ENCODE results near the gene EHD1.

Gene EHD1

DNA sequence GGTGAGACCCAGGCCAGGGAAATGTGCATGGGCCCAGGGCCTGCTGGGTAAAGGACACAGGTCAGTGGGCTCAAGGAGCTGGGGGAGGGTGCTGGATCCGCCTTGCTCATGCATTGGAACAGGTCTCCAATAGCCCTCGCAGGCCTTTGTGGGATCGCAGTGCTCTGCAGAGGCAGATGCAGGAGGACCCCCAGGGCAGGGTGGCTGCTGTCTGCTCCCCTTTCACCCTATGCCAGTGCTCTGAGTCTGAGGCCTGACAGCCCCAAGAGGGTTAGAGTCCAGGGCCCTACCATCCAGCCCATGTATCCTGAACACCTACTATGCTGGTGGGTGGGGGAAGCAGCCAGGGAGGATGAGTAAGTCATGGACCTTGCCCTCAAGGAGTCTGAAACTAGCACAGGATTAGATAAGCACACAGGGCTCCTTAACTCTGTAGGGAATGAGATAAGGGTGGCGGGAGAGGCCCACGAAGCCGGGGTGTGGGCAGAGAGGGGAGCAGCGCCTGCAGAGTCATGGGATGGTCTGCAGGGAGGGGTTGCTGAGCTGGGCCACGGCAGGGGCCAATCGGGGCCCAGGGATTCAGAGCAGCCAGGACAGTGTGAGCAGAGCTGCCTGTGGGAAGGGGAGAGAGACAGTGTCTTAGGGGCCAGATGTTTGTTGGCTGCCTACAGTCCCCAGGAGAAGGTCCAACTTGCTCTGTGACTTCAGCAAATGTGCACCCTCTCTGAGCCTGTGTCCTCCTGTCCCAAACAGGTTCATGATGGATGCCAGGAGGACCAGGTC lies 10.5 kb upstream of the EHD1 start:
- peak; percentile 98 for DNase-seq

DNA sequence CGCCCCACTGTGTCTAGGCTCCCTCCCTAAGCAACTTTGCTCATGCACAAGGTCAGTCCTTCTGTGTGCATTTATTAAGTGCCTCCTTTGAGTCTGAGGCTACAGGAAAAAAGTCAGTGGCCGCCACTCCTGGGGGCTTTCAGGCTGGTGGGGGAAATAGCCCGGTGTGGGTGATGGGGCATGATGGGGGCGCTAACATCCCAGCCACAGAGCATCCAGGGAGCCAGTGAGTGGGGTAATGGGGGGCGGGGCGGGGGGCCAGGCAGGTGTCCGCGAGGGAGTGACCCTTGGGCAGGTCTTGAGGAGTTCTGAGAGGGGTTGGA lies 9.9 kb upstream of the EHD1 start:
- no peak for DNase-seq

DNA sequence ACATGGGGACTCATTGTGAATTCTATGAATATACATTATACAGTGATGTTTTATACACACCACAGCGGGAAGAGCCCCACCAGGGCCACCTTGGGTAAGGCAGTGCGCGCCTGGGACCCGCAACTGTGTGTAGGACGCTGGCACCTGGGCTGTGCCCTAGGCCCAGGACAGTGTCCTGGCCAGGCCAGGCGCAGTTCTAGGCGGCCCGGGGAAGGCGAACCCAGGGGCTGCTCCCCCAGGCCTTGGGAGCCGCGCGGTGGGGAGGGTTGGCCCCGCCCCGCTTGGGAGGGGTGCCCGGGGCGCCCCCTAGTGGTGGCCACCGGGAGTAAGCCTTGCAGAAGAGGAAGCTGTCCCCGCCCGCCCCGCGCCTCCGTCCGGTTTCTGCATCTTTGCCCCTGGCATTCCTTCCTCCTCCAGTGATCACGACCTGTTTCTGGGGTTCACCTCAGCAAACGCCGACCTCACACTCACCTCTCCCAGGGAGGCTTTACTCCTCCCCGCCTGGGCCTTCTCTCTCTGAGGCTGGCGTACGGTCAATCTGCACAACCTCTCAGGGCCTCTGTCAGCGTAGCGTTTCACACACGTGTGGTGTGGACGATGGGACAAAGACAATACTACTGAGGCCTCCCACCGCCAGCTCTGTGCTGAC lies 9.5 kb upstream of the EHD1 start:
- peak; percentile 90 for DNase-seq

DNA sequence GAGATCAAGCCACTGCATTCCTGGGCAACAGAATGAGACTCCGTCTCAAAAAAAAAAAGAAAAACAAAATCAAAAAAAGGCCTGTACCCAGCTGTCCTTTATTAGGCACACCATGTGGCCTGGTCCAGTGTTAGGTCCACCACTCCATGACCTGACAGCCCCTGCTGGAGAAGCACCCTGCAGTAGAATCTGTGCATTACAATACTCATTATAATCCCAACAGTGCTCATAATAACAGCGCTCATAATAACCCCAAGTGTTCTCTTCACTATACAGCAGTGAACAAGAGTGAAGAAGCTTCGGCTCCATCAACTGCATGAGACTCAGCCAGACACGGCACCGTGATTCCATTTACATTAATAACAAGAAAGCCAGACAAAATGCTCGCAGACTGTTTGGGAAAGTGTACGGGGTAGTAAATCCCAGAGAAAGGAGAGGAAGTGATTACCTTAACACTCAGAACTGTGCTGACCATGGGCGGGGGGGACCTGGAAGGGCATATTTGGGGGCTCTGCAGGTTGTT lies 8.9 kb upstream of the EHD1 start:
- DNase-seq, result no peak

DNA sequence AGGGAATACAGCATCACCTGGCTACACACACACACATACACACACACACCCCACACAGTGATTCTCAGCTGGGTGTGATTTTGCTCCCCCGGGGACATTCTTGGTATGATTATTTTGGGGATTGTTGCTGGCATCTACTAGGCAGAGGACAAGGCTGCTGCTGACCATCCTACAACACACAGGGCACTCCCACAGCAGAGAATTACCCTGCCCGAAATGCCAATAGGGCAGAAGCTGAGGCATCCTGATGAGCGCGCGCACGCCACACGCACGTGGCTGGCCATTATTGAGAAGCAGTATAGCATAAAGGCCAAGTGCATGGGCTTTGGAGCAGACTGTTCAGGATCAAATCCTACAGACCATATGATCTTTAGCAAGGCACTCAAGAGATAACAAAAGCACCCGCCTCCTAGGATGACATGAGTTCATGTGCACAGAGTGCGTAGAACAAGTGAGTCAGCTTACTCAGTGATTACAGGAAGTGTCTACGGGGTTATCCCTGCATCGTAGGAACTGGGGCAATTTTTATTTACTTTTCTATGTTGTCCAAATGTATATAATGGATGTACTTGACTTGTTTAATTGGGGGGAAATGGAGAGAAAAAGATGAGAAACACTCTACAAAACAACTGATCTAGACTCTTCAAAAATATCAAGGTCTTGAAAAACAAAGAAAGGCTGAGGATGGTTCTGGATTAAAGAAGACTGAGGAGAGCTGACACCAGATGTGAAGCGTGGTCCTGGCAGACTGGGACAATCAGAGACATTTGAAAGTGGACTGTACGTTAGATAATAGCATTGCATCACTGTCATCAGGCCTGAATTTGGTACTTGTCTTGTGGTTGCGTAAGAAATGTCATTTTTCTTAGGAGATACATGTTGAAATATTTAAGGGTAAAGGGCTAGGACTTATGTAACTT lies 7.2 kb upstream of the EHD1 start:
- DNase-seq, result peak; percentile 94

DNA sequence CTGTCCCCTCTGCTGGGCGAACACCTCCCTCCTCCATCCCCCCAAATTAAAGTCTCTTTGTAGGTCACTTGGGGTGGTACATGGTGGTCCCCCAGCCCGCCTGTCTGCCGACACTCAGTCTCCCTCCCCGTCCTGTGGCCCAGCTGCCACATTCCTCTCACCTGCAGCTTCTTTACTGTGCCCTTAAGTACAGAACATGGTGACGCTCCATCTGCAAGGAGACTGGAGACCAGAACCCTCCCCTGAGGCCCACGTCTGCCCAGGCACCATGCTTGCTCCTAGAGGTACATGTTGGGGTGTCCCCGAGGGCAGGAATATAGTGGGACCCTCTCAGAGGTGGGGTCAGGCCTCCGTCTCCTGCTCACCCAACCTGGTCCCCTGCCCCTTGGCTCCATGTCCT lies 5.6 kb upstream of the EHD1 start:
- no peak for DNase-seq

DNA sequence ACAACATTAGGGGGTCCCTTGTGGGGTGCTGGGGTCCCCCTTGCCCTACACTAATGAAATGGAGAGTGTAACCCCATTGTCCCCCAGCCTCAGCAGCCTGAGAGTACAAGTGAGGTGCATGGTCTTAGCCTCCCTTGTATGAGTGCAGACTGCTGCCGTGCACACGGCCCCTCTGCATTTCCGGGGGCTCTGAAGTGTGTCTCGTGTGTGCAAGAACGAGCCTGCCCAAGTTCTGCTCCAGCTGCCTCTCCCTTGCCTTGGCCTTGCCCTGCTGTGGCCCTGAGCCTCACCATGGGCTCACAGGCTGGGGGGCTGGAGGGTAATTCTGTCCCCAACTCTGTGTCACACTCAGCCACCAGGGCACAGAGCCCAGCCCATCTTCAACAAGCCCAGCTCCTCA lies 5.2 kb upstream of the EHD1 start:
- no peak for DNase-seq

DNA sequence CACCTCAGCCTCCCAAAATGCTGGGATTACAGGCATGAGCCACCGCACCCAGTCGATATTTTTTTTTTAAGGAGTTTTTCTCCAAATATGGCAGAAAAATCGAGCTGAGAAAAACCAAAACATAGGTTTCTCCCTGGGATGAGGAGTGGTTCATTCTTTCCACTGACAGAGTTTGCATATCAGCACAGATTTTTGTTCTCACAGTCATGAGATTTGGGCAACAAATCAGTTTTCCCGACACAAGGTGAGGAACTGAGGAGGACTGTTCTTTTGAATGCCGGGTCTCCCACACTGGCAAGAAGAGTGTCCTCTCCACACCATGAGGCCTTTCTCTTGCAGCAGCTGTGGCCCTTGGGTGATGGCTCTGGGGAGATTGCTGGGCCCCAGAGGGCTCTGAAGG lies 3.8 kb upstream of the EHD1 start:
- DNase-seq, result no peak

DNA sequence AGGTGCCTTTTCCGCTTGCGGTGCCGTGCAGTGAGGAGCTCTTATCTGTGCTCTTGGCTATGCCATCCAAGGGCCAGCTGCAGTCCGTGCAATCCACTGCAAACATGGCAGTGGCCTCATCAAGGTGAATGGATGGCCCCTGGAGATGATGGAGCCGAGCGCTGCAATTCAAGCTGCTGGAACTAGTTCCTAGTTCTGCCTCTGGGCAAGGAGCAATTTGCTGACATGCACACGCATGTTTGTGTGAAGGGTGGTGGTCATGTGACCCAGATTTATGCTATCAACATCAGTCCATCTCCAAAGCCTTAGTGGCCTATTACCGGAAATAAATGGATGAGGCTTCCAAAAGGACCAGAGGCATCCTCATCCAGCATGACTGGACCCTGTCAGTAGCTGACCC lies 3.1 kb upstream of the EHD1 start:
- no peak for DNase-seq

DNA sequence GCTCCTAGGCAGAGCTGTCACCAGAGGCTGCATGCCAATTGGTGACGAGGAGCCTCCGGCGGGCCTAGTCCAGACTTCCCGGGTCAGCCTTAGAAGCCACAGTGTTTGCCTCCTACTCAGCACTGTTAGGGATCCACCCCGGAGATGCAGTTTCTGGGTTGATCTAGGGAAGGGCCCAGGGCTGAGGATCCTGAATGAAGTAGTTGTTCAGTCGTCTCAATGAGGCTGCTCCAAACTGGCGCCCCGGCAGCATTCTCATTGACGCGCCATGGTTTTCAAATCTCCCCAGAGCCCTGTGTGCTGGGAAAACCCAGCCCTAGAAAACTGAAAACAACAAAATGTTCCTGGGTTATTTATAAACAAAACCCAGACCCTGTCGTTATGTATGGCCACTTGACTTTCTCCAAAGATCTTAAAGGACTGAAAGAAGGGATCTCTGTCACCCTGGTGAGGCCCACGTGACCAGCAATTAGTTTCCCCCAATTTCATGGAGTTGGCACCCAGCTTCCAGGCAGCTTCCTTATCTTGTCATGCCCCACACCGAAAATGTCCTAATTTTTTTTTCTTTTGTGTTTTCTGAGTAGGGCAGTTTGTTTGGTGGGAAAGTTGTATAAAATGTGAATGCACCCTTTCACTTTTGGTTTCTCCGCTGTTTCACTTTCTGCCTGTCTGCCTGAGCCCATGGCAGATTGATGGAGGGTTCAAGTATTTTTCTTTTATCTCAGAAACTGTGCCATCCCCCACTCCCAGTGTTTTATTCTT lies 2.0 kb upstream of the EHD1 start:
- DNase-seq, result no peak

DNA sequence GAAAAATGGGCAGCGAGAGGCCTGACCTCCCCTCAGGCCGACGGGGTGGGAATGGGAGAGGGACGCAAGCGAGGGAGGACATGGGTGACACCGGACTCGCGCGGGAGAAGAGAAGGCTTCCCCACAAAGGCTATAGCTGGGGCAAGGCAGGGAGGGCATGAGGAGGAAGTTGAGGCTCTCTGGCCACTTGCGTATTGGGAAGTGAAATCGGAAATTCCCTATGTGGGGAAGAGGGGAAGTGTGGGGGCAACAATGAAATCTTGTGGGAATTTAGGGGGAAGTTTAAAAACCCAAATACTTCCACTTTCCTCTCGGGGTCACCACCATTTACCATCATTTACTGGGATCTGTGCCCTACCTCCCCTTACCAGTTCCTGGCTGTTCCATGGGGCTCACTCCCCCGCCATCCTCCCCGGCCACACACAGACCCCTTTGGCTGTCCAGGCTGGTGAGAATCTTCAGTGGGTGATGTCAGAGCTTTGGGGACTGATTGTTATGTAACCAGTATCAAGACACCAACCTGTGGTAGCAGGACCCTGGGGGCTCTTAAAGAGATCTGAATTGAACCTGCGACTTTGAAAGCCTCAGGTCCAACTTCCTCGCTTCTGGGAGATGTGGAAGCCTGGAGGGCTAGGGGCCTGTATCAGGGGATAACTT lies 951 bp upstream of the EHD1 start:
- no peak for DNase-seq

DNA sequence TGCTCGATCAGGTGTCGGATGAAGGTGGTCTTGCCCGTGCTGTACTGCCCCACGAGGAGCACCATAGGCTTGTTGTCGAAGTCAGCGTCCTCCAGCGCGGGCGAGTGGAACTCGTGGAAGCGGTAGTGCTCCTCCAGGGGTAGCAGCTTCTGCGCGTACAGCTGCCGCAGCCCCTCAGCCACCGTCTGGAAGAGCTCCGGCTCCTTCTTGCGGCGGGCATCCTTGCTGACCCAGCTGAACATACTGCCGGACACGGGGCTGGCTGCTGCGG lies 263 bp downstream of the EHD1 start:
- no peak for DNase-seq

DNA sequence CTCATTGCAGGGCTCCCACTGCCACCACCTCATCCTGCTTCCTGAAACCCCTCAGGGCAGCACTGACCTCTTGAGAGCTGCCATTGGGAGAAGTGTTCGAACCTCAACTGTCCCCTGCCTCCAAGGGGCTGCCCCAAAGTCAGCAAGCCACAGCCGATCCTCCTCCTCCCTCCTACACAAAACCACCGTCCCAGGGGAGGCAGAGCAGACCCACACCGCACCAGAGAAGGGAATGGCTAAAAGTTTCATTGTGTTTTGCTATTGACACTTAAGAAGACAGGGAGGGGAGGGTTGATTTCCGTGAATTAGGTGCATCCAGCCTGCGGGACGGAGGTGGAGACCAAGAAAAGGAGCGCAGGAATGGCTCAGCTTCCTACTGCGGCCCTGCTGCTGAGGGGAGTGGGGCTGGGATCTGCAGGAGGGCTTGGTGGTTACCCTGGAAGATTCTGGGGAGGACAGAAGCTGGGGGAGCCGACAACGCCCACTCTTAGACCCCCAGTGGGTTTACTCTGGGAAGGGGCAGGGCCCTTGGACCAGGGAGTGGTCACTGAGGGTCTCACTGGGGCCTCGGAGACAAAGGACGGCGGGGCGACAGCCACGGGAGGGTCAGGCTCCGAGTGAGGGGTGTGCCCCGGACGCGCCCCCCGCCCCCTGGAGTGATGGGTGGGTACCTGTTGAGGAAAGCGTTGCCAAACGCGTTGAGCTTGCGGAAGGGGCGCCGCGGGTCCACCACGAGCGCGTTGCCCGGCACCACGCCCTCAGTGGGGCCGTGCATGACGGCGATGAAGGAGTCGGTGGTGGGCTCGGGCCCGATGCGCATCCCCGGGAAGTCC lies 815 bp downstream of the EHD1 start:
- no peak for DNase-seq

DNA sequence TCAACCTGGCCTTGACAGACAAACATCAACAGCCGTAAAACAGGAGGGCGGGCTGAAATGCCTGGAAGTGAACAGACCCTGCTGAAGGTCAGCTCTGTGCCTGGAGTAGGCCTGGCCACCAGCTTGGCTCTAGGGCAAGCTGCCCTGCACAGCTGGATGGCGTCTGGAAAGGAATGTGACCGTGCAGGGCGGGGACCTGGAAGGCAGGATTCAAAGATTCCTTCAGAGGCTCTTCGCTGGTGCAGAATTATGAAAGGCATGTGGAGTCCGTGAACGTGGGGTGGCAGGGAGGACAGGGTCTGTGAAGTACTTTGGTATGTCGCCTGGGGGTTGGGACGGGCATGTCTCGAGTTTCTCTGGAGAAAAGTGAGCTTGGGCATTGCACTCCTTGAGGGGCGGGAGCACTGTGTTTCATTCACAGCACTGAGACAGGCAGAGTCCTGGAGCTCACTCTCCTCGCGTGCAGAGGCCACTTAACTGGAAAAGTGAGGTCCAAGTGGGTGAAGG lies 1.5 kb downstream of the EHD1 start:
- no peak for DNase-seq

DNA sequence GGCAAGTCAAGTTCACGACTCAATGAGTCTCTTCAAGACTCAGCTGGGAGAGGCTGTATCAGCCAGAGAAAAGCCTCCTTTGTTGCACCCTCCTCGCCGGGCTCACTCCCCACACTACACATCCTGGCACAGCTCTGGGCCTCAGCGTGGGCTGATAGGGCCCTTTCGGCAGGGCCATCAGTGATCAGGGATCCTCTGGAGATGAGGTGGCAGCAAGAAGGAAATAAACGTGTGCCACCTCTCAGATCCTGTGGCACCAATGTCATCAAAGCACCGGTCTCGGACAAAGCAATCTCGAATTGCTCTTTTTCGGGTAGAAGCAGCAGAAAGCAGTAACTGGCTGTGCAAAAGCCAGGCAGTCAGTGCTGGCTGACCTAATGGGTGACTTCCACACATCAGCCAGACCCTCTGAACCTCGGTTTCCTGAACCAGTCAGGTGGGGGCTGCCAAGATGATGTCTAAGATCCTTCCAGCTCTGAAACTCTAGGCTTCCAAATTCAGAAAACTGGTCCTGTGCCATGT lies 2.1 kb downstream of the EHD1 start:
- no peak for DNase-seq

DNA sequence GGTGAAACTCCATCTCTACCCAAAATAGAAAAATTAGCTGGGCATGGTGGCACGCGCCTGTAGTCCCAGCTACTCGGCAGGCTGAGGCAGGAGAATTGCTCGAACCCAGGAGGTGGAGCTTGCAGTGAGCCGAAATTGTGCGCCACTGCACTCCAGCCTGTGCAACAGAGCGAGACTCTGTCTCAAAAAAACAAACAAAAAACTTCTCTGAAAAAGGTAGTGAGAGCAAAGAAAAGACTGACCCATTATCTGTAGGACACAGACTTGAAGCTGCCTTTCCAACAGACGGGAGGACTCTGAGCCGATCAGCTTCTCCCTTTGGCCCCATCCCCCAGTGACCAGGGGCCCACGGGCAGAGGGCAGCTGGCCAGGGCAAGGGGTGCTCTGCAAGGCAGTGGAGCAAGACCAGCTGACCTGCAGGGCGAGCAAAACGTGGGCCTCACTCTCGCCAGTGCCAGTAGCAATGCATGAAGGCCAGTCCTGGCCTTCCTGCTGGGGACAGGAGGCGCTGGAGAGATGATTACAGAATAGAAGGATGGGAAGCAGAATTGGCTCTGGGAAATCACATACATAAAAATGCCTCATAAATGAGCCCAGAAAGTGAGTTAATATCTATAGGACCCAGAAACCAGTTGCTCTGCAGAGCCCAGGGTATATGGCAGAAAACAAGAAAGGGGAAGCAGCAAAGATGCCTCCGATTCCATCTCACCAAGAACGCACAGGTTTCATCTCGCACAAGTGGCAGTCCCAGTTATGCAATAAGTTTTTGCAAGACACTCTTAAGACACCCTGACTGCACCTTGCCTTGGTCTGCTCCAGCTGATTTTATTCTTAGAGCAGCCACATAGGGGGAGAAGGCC lies 2.8 kb downstream of the EHD1 start:
- peak; percentile 78 for DNase-seq

DNA sequence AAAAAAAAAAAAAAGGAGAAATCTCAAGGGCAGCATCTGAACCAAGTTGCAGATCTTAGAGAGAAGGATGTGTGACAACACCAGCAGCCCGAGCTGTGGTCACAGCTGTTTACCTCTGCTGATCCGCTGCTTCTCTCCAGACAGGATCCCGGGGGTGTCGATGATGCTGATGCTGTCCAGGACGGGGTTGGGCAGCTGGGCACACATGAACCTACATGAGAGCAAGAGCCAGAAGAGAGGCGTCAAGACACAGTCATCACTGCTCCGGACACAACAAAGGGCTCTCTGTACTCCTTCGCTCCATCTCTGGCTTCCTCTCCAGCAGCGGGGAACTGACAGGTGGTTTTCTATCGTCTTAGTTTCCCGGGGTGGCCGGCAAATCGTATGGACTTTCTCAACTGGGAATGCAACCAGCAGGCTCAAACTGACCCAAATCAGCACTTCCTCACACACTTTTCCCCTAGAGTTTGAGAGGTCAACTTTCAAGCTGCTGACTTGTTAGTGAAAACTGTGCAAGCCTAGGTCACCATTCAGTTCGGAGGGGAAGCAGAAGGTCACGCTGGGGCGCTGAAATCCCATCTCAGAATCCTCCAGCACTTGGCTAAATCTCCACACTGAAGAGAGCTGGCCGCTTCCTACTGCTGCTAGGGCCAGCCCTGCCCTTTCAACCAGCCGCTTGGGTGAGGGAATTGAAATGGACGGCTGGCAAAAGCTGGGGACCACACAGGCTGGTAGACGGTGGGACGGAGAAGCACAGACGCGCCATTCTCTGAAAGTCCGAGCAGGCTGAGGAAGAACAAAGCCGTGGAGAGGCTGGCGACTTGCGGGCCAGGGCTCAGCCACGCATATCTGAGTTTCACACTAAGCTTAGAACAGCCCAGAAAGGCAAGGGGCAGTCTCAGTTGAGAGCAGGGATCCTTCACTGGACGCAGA lies 3.8 kb downstream of the EHD1 start:
- no peak for DNase-seq

DNA sequence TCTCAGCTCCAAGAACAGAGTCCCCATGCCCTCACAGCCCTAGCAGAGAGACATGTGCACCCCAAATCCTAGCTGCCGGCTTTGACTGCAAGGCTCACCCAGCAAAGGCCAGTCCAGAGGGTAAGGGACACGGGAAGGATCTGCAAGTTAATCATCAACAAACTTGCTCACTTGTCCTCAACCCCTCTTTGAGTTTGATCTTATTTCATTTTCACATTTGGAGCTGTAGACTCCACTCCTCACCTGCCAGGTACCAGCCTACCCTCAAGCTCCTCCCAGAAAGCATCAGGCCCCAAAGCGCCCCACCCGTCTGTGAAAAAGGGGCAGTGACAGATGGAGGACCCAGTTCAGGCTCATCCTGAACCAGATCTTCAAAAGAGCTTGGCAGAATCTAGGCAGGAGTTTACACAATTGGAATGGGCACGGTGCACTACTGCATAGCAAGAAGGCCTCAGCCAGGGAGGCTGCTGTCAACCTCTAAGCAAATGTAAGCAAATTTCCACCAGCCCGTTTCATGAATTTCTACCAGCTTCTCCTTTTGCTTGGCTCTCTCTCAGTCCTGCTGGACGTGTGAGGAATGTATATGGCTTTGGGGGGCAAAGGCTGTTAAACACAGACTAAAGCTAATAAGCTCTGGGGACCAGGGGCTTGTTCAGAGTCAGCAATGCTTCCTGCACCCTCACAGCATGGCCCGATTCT lies 5.5 kb downstream of the EHD1 start:
- no peak for DNase-seq

Measured in hematopoietic multipotent progenitor cell treated with erythropoietin and hydrocortisone succinate and interleukin-3 and kit ligand, for 4 days (in vitro differentiated cells).